Measurements from ENCODE around the gene RHBDL1.

- TF ChIP-seq CTCF (IDR thresholded peaks at IDR 0.05) (no peak), POLR2A (IDR thresholded peaks at IDR 0.05) (no peak)
Observed at GRCh38 chr16:646679-647172, 28.7 kb upstream of the RHBDL1 start.

Data from esophagus squamous epithelium (tissue), 4 donors.